ENCODE measurements around the gene CDK2.
"Not testable (repeated sequence)": the region's sequence is repeated elsewhere in the genome, so short reads cannot be mapped to it uniquely, and the experiment has no call there.

CDK2 gene

DNA sequence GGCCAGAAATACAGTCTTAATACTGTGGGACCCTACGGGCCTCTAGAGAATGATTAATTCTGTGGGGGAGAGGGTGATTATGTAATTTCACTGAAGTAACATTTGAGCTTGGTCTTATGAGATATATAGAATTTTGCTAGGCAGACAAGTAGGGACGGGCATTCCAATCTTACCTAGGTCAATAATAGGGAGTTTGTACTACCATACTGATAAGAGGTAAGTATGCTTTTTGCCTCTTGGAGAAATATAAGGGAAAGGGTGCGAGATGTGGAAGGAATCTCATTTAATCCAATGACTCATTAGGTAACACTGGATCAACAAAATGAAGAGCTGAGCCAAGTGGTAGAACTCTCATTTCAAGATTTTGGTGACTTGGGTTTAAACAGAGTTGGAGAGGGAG is 12.4 kb downstream of the CDK2 start:
- DNase-seq (ENCODE audit: low read depth in 1 of 2, low spot score in 1 of 2), result no peak

DNA sequence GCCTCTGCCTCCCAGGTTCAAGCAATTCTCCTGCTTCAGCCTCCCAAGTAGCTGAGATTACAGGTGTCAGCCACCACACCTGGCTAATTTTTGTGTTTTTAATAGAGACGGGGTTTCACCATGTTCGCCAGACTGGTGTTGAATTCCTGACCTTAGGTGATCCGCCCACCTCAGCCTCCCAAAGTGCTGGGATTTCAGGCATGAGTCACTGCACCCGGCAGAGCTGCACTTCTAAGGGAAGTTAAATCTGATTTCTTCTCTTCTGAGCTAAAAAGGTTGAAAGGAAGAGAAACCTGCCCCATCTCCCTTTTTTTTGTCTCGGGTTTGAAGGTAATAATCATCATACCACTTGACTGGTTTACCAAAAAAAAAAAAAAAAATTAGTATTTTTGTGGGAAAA is 15.3 kb downstream of the CDK2 start:
- not testable (repeated sequence) for DNase-seq (ENCODE audit: low read depth in 1 of 2, low spot score in 1 of 2)

DNA sequence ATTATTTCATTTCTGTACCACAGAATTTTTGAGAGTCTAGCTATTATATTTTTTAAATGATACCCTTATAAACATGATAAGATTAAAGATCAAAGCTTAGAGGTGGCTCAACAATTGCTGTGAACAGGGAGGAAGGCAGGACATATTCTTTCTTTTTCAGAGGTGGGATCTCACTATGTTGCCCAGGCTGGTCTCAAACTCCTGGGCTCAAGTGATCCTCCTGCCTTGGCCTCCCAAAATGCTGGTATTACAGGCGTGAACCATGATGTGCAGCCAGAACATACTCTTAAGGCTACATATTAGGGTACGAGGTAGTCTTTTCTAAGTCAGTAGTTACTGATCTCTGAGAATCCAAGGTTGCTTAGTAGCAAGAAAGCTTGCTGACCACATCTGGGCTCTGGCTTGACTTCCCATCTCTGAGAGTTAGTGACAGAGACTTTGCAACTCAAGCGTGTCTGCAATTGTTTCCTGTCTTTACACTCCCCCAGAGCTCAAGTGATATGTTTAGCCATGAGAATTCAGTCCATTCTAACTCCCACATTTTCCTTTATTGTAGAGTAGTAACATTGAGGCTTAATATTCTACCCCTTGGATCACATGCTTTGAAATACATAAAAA is 15.8 kb downstream of the CDK2 start:
- no peak for DNase-seq (ENCODE audit: low read depth in 1 of 2, low spot score in 1 of 2)

DNA sequence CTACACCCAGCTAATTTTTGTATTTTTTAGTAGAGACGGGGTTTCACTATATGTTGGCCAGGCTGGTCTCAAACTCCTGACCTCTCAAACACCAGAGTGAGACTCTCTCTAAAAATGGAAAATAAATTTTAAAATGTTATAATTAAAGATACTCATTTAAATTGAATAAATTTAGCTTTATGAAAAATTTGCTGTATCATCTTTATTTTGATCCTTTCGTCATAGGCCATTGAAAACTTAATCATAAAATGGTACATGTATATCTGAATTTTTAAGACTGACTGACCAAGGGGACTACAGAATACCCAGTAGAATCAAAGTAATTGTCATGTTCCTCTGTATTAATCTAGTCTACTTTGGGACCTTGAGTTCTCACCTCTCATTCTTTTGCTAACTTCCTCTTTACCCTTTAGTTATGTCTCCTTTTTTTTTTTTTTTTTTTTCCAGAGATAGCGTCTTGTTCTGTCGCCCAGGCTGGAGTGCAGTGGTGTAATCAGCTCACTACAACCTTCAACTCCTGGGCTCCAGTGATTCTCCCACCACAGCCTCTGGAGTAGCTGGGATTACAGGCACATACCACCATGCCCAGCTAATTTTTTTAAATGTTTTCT is 16.7 kb downstream of the CDK2 start:
- no peak for DNase-seq (ENCODE audit: low read depth in 1 of 2, low spot score in 1 of 2)

DNA sequence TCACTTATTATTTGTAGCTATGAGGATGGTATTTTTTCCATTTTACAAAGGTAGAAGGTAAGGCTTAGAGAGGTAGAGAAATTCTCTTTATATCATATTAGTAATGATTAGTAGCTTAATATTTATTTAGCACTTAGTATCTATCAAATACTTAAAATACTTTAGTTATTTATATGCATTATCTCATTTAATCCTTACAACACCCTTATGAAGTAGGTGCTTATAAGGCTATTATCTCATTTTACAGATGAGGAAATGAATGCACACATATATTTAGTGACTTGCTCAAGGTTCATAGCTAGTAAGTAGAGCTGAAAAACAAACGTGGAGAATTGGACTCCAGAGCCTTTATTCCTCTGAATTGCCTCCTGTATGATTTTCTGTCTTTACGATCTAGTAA is 18.2 kb downstream of the CDK2 start:
- no peak for DNase-seq (ENCODE audit: low read depth in 1 of 2, low spot score in 1 of 2)

DNA sequence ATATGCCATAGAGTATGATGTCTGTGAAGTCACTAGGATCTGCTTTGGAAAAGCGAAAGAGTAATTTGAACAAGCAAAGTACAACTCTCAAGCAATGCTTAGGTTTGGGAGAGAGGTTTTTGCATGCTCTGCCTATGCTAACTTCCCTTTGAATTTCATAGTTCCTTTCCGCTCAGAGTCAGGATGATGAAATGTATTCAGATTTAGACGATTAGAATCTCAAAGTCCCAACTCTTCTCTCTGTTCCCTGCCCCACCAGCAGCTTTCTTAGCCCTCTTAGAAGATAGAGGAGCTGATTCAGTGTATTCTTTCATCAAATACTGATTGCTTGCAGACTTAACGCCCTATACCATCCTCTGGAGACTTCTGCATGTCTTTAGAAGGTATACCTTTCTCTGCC is 18.7 kb downstream of the CDK2 start:
- no peak for DNase-seq (ENCODE audit: low read depth in 1 of 2, low spot score in 1 of 2)

DNA sequence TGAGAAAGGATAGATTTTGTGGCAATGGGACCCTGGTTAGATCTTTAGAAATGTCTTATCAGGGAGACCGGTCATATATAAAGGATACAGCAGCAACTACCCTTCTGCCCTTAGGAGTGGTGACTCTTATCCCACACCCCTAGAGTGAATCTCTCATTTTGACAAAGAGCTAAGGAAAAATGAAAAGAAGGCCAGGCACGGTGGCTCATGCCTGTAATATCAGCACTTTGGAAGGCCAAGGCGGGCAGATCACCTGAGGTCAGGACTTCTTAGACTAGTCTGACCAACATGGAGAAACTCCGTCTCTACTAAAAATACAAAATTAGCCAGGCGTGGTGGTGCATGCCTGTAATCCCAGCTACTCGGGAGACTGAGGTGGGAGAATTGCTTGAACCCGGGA is 19.3 kb downstream of the CDK2 start:
- DNase-seq (ENCODE audit: low read depth in 1 of 2, low spot score in 1 of 2), result not testable (repeated sequence)

DNA sequence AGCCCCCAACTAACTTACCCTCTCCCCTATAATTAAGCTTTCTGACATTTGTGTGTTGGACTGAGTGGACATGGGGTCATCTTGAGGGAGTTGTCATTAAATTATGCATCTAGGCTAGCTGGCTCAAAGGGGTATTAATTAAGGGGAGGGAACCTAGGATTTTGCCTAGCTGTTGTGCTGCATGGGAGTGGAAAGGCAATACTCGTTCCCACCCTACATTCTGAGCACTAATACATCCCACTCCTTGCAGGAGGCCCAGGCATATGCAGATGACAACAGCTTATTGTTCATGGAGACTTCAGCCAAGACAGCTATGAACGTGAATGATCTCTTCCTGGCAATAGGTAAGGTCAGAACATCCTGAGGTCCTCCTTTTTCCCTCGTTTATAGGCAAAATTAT is 24.5 kb downstream of the CDK2 start:
- no peak for DNase-seq (ENCODE audit: low read depth in 1 of 2, low spot score in 1 of 2)

DNA sequence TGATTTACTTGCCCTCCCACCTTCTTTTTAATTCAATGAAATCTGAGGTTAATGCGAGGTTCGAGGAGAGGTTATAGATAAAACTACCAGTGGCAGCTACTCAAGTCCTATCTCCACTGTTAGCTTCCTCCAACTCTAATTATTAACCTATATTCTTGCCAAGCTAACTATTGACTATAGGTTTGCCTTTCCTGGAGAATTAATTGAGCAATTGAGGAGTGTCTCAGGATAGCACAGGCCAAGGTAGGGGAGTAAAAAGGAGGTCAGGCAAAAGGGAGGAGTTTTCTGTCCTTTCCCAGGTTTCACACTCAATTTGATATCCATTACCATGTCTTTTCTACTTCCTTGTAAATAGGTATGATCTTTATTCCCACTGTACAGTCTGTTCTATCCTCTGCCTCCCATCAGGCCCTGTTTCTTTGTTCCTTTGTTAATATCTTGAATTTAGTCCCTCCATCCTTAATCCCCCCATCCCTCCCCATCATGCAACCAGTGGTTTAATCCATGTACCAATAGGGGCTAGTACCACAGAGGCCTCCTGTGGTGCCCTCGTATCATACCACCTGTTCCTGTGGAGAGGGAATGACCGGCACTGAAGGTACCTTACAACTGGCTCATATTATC is 26.7 kb downstream of the CDK2 start:
- no peak for DNase-seq (ENCODE audit: low read depth in 1 of 2, low spot score in 1 of 2)

DNA sequence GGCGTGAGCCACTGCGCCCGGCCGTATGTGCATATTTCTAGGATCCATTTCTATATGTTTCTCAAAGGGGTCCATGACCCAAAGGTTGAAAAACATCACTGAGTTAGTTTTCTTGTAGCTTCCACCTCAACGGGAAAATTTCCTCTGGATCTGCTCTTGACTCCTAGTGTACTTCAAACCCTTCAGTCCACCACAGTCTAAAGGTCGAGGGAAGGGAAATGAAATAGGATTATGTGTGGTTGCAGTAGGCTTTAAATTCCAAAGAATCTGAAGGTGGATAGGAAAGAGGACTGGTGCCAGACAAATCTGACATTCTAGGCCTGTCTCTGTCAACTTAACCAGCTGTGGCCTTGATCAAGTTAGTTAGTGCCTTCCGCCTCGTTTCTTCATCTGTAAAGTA is 28.7 kb downstream of the CDK2 start:
- no peak for DNase-seq (ENCODE audit: low read depth in 1 of 2, low spot score in 1 of 2)

DNA sequence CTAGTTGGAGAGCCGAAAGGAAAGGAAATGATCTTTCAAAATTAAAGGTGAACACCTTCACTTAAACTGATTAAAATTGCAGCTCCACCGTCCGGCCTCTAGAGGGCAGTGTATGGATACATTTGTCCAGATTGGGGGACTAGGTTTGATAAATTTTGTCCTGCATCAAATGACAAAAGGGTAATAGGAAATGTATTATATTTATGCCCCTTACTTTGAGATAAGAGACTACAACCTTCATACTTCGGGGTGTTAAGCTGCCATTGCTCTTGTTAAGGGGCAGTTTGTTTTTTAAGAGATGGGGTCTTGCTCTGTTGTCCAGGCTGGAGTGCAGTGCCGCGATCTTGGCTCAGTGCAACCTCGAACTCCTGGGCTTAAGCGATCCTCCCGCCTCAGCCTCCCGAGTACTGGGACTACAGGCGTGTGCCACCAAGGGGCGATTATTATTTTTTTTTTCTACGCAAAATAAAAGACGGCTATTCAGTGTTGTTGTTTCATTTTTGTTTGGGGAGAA is 29.6 kb downstream of the CDK2 start:
- DNase-seq (ENCODE audit: low read depth in 1 of 2, low spot score in 1 of 2), result peak; percentile 20 to 70

DNA sequence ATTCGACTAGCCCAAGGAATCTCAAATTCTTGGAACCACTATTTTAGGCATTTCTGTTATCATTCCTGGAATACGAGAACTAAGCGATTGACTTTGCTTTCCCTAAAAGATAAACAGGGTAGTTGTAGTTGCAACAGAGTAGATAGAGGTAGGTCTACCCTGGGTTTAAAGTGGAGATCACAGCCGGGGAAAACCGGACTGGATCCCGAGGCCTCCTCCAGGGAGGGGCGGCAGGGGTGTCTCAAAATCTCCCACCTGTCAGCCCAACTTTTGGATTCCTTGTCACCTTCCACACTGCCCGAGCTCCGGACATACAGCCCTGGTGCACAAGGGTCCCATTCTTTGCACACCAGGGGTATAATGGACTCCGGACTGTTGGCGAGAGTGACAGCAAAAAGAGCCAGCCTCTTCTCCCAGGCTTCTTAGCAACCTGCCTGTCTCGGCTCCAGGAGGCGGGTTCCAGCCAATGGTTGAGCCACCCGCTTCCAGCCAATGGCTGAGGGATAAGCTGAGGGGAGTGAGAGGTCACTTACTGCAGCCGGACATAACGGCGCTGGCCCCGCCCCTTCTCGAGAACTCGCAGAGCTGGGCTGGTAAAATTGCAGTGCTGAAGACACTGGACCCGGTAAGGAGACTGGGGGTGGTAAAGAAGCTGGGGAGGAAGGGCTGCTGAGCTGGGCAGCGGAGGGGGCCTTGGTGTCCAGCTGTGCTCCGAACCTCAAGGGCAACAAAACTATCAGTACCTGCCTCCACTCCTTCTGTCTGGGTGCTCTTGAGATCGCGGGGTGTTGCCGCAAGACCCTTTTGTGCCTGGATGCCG is 30.3 kb downstream of the CDK2 start, which contains the start of gene SUOX:
SUOX (plus strand) TSS at position 562 of the 820 bp plus-strand sequence. CDS start 4,946 bp downstream, outside the sequence.
- peak in 1 of 2 donors; percentile 6 for DNase-seq (ENCODE audit: low read depth in 1 of 2, low spot score in 1 of 2)

DNA sequence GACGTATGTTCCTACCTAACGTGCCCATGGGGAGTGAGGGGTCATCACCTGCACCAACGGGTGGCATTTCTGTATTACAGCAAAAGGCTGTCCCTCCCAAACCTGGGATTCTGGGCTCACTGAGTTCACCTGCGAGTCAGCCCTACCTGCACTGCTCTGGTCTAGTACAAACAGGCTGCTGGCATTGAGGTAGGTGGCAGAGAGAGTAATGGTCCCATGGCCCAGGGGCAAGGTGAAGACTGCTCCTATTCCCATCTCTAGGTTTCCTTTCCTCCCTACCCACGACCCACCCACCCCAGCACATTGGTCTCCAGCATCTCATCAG is 30.9 kb downstream of the CDK2 start:
- DNase-seq (ENCODE audit: low read depth in 1 of 2, low spot score in 1 of 2), result no peak

DNA sequence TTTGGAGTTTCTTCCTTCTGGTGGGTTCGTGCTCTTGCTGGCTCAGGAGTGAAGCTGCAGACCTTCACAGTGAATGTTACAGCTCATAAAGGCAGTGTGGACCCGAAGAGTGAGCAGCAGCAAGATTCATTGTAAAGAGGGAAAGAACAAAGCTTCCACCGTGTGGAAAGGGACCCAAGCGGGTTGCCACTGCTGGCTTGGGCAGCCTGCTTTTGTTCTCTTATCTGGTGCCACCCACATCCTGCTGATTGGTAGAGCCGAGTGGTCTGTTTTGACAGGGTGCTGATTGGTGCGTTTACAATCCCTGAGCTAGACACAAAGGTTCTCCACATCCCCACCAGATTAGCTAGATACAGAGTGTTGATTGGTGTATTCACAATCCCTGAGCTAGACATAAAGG is 32.9 kb downstream of the CDK2 start:
- not testable (repeated sequence) for DNase-seq (ENCODE audit: low read depth in 1 of 2, low spot score in 1 of 2)

DNA sequence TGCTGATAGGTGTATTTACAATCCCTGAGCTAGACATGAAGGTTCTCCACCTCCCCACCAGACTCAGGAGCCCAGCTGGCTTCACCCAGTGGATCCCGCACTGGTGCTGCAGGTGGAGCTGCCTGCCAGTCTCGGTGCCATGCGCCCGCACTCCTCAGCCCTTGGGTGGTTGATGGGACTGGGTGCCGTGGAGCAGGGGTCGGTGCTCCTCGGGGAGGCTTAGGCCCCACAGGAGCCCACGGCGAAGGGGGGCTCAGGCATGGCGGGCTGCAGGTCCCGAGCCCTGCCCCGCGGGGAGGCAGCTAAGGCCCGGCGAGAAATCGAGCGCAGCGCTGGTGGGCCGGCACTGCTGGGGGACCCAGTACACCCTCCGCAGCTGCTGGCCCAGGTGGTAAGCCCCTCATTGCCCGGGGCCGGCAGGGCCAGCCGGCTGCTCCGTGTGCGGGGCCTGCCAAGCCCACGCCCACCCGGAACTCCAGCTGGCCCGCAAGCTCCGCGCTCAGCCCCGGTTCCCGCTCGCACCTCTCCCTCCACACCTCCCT is 33.4 kb downstream of the CDK2 start:
- not testable (repeated sequence) for DNase-seq (ENCODE audit: low read depth in 1 of 2, low spot score in 1 of 2)

DNA sequence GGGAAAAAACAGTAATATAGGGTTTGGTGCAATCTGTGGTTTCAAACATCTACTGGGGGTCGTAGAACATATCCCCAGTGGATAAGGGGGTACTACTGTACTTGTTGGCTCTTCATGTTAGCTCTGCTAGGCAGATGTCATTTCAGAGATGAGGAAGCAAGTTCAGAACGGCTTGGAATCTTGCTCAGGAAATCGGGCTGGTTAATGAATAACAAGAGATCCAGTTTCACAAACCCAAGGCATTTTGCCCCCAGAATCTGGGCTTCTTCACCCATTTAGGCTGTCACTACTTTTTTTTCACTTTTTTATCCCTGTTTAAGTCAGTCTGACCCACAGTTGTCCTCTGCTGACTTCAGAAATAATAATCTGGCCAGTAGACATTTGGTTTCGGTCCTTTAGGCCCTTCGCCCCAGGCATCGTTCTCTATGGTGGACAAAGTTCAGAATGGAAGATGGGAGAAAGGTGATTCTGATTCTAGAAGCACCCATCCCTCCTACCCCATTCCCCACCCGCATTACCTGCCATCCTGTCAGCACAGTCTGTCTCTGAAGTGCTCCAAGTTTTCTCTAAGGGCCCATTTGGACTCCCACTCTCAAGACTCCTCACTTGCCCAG is 35.0 kb downstream of the CDK2 start:
- no peak for DNase-seq (ENCODE audit: low read depth in 1 of 2, low spot score in 1 of 2)

DNA sequence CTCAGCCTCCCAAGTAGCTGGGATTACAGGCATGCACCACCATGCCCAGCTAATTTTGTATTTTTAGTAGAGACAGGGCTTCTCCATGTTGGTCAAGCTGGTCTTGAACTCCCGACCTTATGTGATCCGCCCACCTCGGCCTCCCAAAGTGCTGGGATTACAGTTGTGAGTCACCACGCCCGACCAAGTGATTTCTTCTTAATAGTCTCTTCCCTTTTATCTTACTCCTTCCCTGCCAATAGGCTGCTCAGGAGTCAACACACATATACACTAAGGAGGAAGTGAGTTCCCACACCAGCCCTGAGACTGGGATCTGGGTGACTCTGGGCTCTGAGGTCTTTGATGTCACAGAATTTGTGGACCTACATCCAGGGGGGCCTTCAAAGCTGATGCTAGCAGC is 36.7 kb downstream of the CDK2 start:
- not testable (repeated sequence) for DNase-seq (ENCODE audit: low read depth in 1 of 2, low spot score in 1 of 2)

DNA sequence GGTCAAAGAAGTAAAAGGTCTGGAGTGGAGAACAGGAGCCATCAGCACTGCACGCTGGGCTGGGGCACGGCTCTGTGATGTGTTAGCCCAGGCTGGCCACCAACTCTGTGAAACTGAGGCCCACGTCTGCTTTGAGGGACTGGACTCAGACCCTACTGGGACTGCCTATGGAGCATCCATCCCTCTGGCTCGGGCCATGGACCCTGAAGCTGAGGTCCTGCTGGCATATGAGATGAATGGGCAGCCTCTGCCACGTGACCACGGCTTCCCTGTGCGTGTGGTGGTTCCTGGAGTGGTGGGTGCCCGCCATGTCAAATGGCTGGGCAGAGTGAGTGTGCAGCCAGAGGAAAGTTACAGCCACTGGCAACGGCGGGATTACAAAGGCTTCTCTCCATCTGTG is 37.6 kb downstream of the CDK2 start:
- DNase-seq (ENCODE audit: low read depth in 1 of 2, low spot score in 1 of 2), result no peak

DNA sequence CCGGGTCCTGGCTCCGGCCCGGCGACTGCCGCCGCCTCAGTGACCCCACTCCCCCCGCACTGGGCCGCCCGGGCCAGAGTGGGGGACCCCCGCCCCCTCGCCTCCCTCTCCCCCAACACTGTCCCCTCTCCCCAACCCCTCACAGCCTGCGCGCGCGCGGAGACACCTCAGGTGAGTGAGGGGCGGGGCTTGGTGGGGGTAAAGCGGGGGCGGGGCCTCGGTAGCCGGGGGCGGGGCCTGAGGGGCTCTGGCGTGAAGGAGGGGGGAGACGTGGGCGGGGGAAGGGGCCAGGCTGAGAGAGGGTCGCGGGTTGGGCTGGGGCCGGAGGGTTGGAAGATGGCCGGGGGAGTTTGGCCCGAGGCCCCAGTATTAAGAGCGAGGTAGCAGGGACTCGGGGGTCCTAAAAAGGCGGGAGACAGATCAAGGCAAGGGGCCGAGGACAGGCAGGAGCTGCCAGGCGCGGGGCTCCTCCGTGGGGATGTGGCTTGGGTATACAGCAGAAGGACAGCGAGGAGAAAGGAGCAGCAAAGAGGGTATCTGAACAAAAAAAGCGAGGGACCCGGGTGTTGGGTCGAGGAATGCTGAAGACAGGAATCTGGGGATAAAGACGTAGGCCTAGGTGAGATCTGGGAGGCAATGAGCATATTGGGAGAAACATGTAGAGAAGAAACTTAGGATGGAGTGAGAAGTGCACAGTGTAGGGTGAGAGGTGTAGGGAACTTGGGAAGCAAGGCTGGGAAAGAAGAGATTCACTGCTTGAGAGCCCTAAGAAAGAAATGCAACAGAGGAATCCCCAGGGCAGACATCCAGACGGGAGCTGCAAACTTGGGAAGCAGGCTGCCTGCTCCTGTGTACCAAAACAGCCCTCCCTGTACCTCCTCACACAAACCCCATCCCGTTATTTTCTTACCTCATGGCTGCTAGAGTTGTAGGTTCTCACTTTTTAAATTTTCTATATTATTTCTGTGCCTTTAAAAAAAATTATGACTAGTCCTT is 41.2 kb downstream of the CDK2 start:
- DNase-seq (ENCODE audit: low read depth in 1 of 2, low spot score in 1 of 2), result peak; percentile 41 to 46

DNA sequence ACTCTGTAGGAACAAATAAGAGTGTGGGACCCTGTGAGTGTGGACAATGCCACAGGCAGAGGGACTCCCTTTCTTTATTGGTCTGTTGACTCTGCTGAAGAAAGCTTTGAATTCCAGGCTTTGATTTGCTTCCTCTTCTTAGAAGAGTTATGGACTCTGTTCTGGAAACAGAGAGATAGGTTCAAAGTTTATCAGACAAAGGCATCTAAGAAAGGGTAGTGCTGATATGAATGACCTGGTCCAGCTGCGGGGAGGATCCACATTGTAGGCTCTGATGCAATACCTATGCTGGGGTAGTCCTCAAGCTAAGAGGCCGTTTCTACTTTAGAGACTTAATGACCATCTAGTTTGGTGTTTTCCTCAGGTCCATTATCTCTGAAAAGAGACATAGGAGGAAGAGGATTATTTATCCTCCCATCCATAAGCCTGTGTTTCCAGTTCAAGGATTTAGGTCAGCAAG is 43.5 kb downstream of the CDK2 start:
- no peak for DNase-seq (ENCODE audit: low read depth in 1 of 2, low spot score in 1 of 2)
